ENCODE data around the gene SLC52A1. TPM values are rescaled to one million over a fixed set of nuclear protein-coding genes. Genes with fewer than 3 reads are reported as not detected.
A peak's percentile ranks its signal among the peaks of the same experiment; 100 is the strongest.

The SLC52A1 gene
- total RNA-seq, 1 experiment from 2014 or later = not detected

DNA sequence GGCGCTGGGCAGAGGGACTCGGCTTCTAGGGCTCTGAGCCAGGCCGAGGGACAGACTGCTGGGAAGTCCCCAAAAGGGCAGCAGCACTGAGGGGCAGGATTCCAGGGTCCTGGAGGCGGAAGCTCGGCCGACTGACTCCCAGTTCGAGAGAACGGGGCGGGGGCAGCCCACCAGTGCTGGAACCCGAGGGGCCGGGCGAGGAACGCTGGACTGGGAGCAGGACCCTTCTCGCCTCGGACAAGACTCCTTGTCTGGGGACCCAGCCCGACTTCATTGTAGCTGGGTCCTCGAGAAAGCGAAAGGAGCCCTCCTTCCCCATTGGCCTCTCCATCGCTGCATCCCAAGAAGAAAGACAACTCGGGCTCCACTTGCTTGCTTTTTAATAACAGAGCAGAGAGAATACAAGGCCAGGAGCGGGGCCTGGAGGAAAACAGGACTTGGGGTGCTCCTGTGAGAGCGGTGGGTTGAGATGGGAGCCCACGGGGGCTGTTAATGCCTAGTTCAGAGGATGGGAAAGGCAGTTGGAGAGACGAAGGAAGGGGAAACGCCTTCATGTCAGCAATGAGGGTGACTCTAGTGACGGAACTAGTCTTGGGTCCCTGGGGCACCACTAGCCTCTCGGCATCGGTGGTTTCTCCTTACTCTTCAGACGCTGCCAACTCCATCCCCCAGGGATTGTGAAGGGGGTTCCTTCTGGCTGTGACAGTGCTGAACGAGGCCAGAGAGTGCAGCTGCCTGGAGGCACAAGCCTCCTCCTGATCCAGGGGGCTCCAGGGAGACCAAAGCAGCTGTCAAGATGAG is 47.3 kb downstream of the SLC52A1 start:
- no peak for DNase-seq (ENCODE audit: low spot score)

DNA sequence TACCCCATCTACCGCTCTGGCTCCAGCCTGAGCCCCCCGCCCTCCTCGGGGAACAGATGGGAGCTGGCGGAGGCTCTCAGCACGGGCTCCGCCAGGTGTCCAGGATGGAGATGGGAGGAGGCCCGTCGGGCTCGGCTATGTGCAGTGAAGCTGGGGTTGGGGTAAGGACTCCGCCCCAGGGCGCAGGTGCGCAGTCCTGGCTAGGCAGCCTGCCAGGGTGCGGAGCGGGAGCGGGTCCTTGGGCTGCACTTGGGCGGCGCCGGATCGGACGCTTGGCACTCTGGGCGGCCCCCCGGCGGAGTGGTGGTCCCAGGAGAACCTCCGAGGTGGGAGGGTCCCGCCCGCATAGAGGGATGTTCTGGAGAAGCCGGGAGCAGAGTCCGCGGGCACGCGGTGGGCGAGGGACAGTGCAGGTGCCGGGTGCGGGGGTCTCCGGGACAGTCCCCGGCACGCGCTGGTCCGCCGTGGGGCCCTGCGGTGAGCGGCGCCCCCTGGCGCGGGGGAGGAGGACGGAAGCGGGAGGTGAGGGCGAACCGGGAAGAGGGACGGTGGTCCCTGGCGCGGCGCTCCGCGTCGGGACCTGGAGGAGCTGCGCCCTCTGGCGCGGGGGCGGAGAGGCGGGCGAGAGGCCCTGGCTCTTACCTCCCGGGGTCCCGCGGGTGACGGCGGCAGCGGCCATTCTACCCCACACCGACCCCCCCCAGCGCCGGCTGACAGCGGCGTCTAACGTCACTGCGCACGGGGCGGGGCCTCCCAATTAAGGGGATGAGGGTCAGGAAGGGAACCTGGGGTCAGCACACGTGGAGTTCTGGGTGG is 48.1 kb downstream of the SLC52A1 start, which contains the start of gene CAMTA2:
Gene CAMTA2, minus strand, starts transcription at position 725 of the 816 bp plus-strand sequence. CDS start 1,453 bp downstream, outside the sequence.
- DNase-seq (ENCODE audit: low spot score) = peak; percentile 62

DNA sequence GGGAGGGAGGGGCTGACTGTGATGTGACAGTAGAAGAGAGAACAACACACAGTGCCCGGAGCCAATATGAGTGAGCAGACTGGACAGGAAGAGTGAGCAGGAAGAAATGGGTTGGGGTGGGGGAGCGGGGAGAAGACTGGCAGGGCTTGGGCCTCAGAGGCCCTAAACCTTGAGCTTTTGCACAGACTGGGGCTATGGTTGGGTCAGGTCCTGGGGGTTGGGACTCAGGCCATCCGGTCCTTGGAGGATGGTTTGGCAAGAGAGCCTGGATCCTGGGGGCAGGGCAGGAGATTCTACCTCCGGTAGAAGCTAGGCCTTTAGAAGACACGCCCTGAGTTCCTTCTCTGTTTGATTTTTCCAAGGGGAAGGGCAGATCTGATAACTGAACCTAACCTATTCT is 48.8 kb downstream of the SLC52A1 start:
- peak; percentile 15 for DNase-seq (ENCODE audit: low spot score)

Other genes starting within 250 kb of the SLC52A1 start
- 0.58 TPM in 1 of 2 replicates, not detected in the other for gene VMO1, start 249.1 kb downstream of the SLC52A1 start, total RNA-seq (2014; rRNA removed; shearing (Covaris generic))
- not detected in 2 replicates for gene GLTPD2, start 246.5 kb downstream of the SLC52A1 start, total RNA-seq (2014; rRNA removed; shearing (Covaris generic))
- 242 and 261 TPM in 2 replicates for gene PSMB6, start 239.3 kb downstream of the SLC52A1 start, total RNA-seq (2014; rRNA removed; shearing (Covaris generic))
- gene PLD2, start 228.3 kb downstream of the SLC52A1 start, total RNA-seq (2014; rRNA removed; shearing (Covaris generic)) = 6.9 and 10.9 TPM in 2 replicates
- gene MINK1, start 202.1 kb downstream of the SLC52A1 start, total RNA-seq (2014; rRNA removed; shearing (Covaris generic)) = 61.7 and 76.1 TPM in 2 replicates
- gene C17orf107, start 135.9 kb downstream of the SLC52A1 start, total RNA-seq (2014; rRNA removed; shearing (Covaris generic)) = 0.97 and 1.4 TPM in 2 replicates
- not detected in 2 replicates for gene CHRNE, start 132.3 kb downstream of the SLC52A1 start, total RNA-seq (2014; rRNA removed; shearing (Covaris generic))
- not detected in 2 replicates for gene GP1BA, start 103.1 kb downstream of the SLC52A1 start, total RNA-seq (2014; rRNA removed; shearing (Covaris generic))
- 58.8 and 83.6 TPM in 2 replicates for gene SLC25A11, start 95.4 kb downstream of the SLC52A1 start, total RNA-seq (2014; rRNA removed; shearing (Covaris generic))
- gene RNF167, start 95.2 kb downstream of the SLC52A1 start, total RNA-seq (2014; rRNA removed; shearing (Covaris generic)) = 51.1 and 62.9 TPM in 2 replicates
- 2,317 and 2,656 TPM in 2 replicates for gene PFN1, start 86.9 kb downstream of the SLC52A1 start, total RNA-seq (2014; rRNA removed; shearing (Covaris generic))
- 2.8 and 4.7 TPM in 2 replicates for gene ENO3, start 84.3 kb downstream of the SLC52A1 start, total RNA-seq (2014; rRNA removed; shearing (Covaris generic))
- gene SPAG7, start 67.6 kb downstream of the SLC52A1 start, total RNA-seq (2014; rRNA removed; shearing (Covaris generic)) = 20.0 and 25.7 TPM in 2 replicates
- 3.2 and 7.3 TPM in 2 replicates for gene CAMTA2, start 47.8 kb downstream of the SLC52A1 start, total RNA-seq (2014; rRNA removed; shearing (Covaris generic))
- 0.13 and 0.81 TPM in 2 replicates for gene INCA1, start 37.9 kb downstream of the SLC52A1 start, total RNA-seq (2014; rRNA removed; shearing (Covaris generic))
- 75.3 and 83.6 TPM in 2 replicates for gene KIF1C, start 37.5 kb downstream of the SLC52A1 start, total RNA-seq (2014; rRNA removed; shearing (Covaris generic))
- gene ZFP3, start 43.0 kb upstream of the SLC52A1 start, total RNA-seq (2014; rRNA removed; shearing (Covaris generic)) = under 0.01 TPM in 1 of 2 replicates, not detected in the other
- gene ZNF232, start 76.5 kb upstream of the SLC52A1 start, total RNA-seq (2014; rRNA removed; shearing (Covaris generic)) = 9.4 and 9.6 TPM in 2 replicates
- not detected in 2 replicates for gene USP6, start 80.6 kb upstream of the SLC52A1 start, total RNA-seq (2014; rRNA removed; shearing (Covaris generic))
- gene ZNF594, start 156.4 kb upstream of the SLC52A1 start, total RNA-seq (2014; rRNA removed; shearing (Covaris generic)) = 6.8 and 7.4 TPM in 2 replicates
- gene SCIMP, start 199.4 kb upstream of the SLC52A1 start, total RNA-seq (2014; rRNA removed; shearing (Covaris generic)) = not detected in 2 replicates
- 10.8 and 16.1 TPM in 2 replicates for gene RABEP1, start 246.9 kb upstream of the SLC52A1 start, total RNA-seq (2014; rRNA removed; shearing (Covaris generic))